Keratinocyte (primary cell): Measurements from ENCODE around the gene ARX. TPM values are rescaled to one million over a fixed set of nuclear protein-coding genes. Genes with fewer than 3 reads are reported as not detected.

ENCODE experiments used
- DNase-seq: peaks from one replicate; pipeline ENCODE4 v3.0.0-alpha.2; 2011; ENCODE audit warnings: low read depth, missing footprints, low spot score
- FAIRE-seq: peaks from 2 replicates; lab custom pipeline; 2011; peaks lifted over from hg19 to GRCh38; lab: Jason Lieb, UNC
- H2AFZ ChIP-seq: 2 replicates; pipeline ENCODE4 v1.6.0; 2012; ENCODE audit warnings: low read length, control low read depth, inconsistent platforms; ENCODE audit not compliant: control insufficient read depth
- H3K27ac ChIP-seq: 2 replicates; pipeline ENCODE4 v1.5.1; 2011; ENCODE audit warnings: low read length; ENCODE audit not compliant: control insufficient read depth, insufficient read depth
- H3K27me3 ChIP-seq: 3 replicates; pipeline ENCODE4 v1.6.0; 2011; ENCODE audit warnings: low read length; ENCODE audit not compliant: control insufficient read depth, insufficient read depth; ENCODE audit errors: extremely low read depth
- H3K36me3 ChIP-seq, 2 experiments: 2 replicates in 1 of 2; 3 replicates in 1 of 2; pipeline ENCODE4 v1.5.1; 2011; ENCODE audit warnings: low read length in 2 of 2, mild to moderate bottlenecking in 1 of 2; ENCODE audit not compliant: control insufficient read depth in 2 of 2, insufficient read depth in 2 of 2; ENCODE audit errors: extremely low read depth in 1 of 2
- H3K4me1 ChIP-seq: 3 replicates; pipeline ENCODE4 v1.5.1; 2011; ENCODE audit warnings: low read length; ENCODE audit not compliant: control insufficient read depth, insufficient read depth; ENCODE audit errors: extremely low read depth
- H3K4me2 ChIP-seq: 3 replicates; pipeline ENCODE4 v1.6.0; 2011; ENCODE audit warnings: low read depth, low read length; ENCODE audit not compliant: control insufficient read depth, insufficient read depth; ENCODE audit errors: extremely low read depth
- H3K4me3 ChIP-seq, 3 experiments: fragments of 200-600 bp in 1 of 3; sonication (generic) in 1 of 3; 2 replicates in 2 of 3; 3 replicates in 1 of 3; pipeline ENCODE4 v1.5.1; 2011 to 2016; ENCODE audit warnings: low read length in 3 of 3, mild to moderate bottlenecking in 3 of 3, control low read depth in 2 of 3, inconsistent platforms in 1 of 3, low read depth in 1 of 3, mixed read lengths in 1 of 3, mixed run types in 1 of 3, moderate library complexity in 1 of 3; ENCODE audit not compliant: control insufficient read depth in 2 of 3, insufficient read depth in 2 of 3; ENCODE audit errors: extremely low read depth in 1 of 3
- H3K79me2 ChIP-seq: 2 replicates; pipeline ENCODE4 v1.6.0; 2012; ENCODE audit warnings: low read length; ENCODE audit not compliant: control insufficient read depth, insufficient read depth
- H3K9ac ChIP-seq: 3 replicates; pipeline ENCODE4 v1.6.0; 2011; ENCODE audit warnings: low read length; ENCODE audit not compliant: control insufficient read depth, insufficient read depth; ENCODE audit errors: extremely low read depth
- H3K9me1 ChIP-seq: 3 replicates; pipeline ENCODE4 v1.6.0; 2011; ENCODE audit warnings: low read length; ENCODE audit not compliant: control insufficient read depth, insufficient read depth; ENCODE audit errors: extremely low read depth
- H3K9me3 ChIP-seq: 2 replicates; pipeline ENCODE4 v1.5.1; 2012; ENCODE audit warnings: low read depth, low read length; ENCODE audit not compliant: control insufficient read depth
- H4K20me1 ChIP-seq: 3 replicates; pipeline ENCODE4 v1.6.0; 2011; ENCODE audit warnings: low read length; ENCODE audit not compliant: control insufficient read depth, insufficient read depth; ENCODE audit errors: extremely low read depth
- EZH2 ChIP-seq: IDR thresholded peaks from one replicate; pipeline ENCODE4 v1.6.1; 2012; ENCODE audit warnings: inconsistent platforms, mild to moderate bottlenecking, low read length, moderate library complexity
- dilution Hi-C: fragments of 300-500 bp; cut with MboI; formaldehyde crosslinking; loops from one replicate; pipeline ENCODE4 v1.7.0; 2020; ENCODE audit warnings: low sequenced_read_pairs; ENCODE audit not compliant: extremely low pct_ligation_motif_present
- polyA plus RNA-seq, 5 experiments: library from polyadenylated mRNA; depleted of rRNA in 3 of 5; stranded (reverse) in 3 of 5; stranded (forward) in 1 of 5; unstranded in 1 of 5; fragments of >200 nt; gene quantifications; 1 replicate in 1 of 5; 2 replicates in 3 of 5; 3 replicates in 1 of 5; pipeline versions ENCODE4 v1.2.1 to v1.2.3, GENCODE V29; 2011 to 2012; ENCODE audit warnings: missing spikeins in 2 of 5, low read depth in 1 of 5, low replicate concordance in 1 of 5
- TF ChIP-seq, protein P1 (sequence below), 3 experiments: IDR thresholded peaks in 1 of 3; conservative IDR thresholded peaks in 1 of 3; optimal IDR thresholded peaks in 1 of 3; 2 replicates in 2 of 3; 3 replicates in 1 of 3; pipeline versions ENCODE3 to v1.5.1; 2011; ENCODE audit warnings: low read length in 3 of 3, mild to moderate bottlenecking in 3 of 3, moderate library complexity in 2 of 3, control low read depth in 1 of 3, inconsistent platforms in 1 of 3; ENCODE audit not compliant: insufficient read depth in 2 of 3; ENCODE audit errors: extremely low read depth in 1 of 3

Gene ARX
- polyA plus RNA-seq, 1 donor (not counting 4 experiments of a cell fraction or from before 2014, with no cell fraction given): not detected

DNA sequence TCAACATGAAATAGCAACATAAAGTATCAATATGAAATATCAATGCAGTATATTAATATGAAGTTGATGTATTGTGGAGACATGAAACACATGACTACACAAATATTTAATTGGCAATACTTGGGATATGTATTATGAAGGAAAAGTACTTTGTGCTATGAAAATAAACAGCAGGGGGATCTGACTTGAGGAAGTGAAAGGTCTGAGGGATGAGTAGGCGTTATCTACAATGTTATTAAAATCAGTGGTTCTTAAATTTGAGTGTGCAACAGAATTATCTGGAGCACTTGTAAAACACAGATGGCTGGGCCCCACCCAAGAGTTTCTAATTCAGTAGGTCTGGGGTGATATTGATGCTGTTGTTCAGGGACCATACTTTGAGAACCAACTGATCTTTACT lies 27.4 kb upstream of the ARX start:
- Histone ChIP-seq H3K9ac (no peak overlapping the region), H3K4me3 (no peak overlapping the region), H3K4me2 (no peak overlapping the region), H3K9me3 (no peaks in the 10 kb centered on the region), H3K27ac (no peak overlapping the region), H3K36me3 (no peaks in the 10 kb centered on the region), H2AFZ (no peak overlapping the region), H3K27me3 (no peaks in the 10 kb centered on the region), H4K20me1 (no peaks in the 10 kb centered on the region), H3K79me2 (no peaks in the 10 kb centered on the region), H3K9me1 (no peaks in the 10 kb centered on the region), H3K4me1 (no peaks in the 10 kb centered on the region)
- no peak for TF ChIP-seq EZH2
- TF ChIP-seq, protein P1, sequence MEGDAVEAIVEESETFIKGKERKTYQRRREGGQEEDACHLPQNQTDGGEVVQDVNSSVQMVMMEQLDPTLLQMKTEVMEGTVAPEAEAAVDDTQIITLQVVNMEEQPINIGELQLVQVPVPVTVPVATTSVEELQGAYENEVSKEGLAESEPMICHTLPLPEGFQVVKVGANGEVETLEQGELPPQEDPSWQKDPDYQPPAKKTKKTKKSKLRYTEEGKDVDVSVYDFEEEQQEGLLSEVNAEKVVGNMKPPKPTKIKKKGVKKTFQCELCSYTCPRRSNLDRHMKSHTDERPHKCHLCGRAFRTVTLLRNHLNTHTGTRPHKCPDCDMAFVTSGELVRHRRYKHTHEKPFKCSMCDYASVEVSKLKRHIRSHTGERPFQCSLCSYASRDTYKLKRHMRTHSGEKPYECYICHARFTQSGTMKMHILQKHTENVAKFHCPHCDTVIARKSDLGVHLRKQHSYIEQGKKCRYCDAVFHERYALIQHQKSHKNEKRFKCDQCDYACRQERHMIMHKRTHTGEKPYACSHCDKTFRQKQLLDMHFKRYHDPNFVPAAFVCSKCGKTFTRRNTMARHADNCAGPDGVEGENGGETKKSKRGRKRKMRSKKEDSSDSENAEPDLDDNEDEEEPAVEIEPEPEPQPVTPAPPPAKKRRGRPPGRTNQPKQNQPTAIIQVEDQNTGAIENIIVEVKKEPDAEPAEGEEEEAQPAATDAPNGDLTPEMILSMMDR (optimal IDR thresholded peaks at IDR 0.05 in 1 of 3, IDR thresholded peaks at IDR 0.05 in 1 of 3, conservative IDR thresholded peaks at IDR 0.05 in 1 of 3; ENCODE audit: extremely low read depth in 1 of 3, insufficient read depth in 2 of 3, low read length in 3 of 3): no peak
- FAIRE-seq (no peak), DNase-seq (no peak)
- dilution Hi-C loops: no loop called here

DNA sequence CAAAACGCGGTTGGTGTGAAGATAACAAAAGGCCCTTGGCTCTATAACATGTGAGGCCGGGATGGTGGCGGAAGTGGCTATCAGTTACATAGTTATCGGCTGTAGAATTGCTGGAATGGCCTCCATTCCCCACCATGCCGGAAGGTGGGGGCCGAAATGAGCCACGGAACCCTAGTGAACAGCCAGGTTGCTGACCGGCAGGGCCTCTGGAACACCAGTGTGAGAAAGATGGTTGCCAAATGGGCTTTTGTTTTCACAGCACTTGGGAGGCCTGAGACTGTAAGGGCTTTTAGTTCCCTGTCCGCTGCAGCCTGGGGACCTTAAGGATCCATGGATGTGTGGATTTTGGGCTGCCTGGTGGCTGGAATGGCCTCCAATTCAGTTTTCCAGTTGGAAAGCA lies 23.3 kb upstream of the ARX start:
- Histone ChIP-seq H4K20me1 (no peaks in the 10 kb centered on the region), H3K4me2 (no peak overlapping the region), H3K27me3 (no peaks in the 10 kb centered on the region), H3K9me1 (no peaks in the 10 kb centered on the region), H3K4me1 (no peaks in the 10 kb centered on the region), H3K9me3 (no peaks in the 10 kb centered on the region), H3K36me3 (no peaks in the 10 kb centered on the region), H3K79me2 (no peaks in the 10 kb centered on the region), H3K4me3 (no peak overlapping the region), H3K9ac (no peak overlapping the region), H3K27ac (no peak overlapping the region), H2AFZ (no peak overlapping the region)
- no peak for TF ChIP-seq EZH2
- TF ChIP-seq, protein P1 (optimal IDR thresholded peaks at IDR 0.05 in 1 of 3, IDR thresholded peaks at IDR 0.05 in 1 of 3, conservative IDR thresholded peaks at IDR 0.05 in 1 of 3; ENCODE audit: extremely low read depth in 1 of 3, insufficient read depth in 2 of 3, low read length in 3 of 3): no peak
- dilution Hi-C loops: no loop called here
- DNase-seq: no peak
- FAIRE-seq: no peak
